CD14-positive monocyte (primary cell): ENCODE measurements around the gene VSTM2B. TPM values are rescaled to one million over a fixed set of nuclear protein-coding genes. Genes with fewer than 3 reads are reported as not detected.

Experiments
- DNase-seq, 3 donors: peaks; one replicate each; pipeline ENCODE4 v3.0.0-alpha.2; 2011 to 2022
- H2AFZ ChIP-seq: 2 replicates; pipeline ENCODE4 v1.6.0; 2012; ENCODE audit warnings: mild to moderate bottlenecking, low read depth, low read length, inconsistent platforms; ENCODE audit not compliant: insufficient read depth, poor library complexity, severe bottlenecking
- H3K27ac ChIP-seq, 2 donors: 1 replicate in 1 of 2; 2 replicates in 1 of 2; pipeline ENCODE4 v1.5.1; 2012 to 2013; ENCODE audit warnings: low read length in 2 of 2, control low read depth in 1 of 2, inconsistent platforms in 1 of 2, low read depth in 1 of 2, mild to moderate bottlenecking in 1 of 2
- H3K27me3 ChIP-seq, 2 donors: one replicate each; pipeline versions ENCODE4 v1.6.0 to v1.6.1; 2011 to 2013; ENCODE audit warnings: low read length in 2 of 2; ENCODE audit not compliant: control insufficient read depth in 2 of 2, insufficient read depth in 2 of 2
- H3K36me3 ChIP-seq, 2 donors: replicated peaks in 1 of 2; 1 replicate in 1 of 2; 2 replicates in 1 of 2; pipeline versions ENCODE4 v1.5.1 to v1.6.1; 2012 to 2013; ENCODE audit warnings: low read length in 2 of 2, control low read depth in 1 of 2, inconsistent platforms in 1 of 2, mild to moderate bottlenecking in 1 of 2; ENCODE audit not compliant: insufficient read depth in 2 of 2, control insufficient read depth in 1 of 2
- H3K4me1 ChIP-seq, 2 donors: 1 replicate in 1 of 2; 2 replicates in 1 of 2; pipeline versions ENCODE4 v1.5.1 to v1.6.1; 2012 to 2013; ENCODE audit warnings: low read length in 2 of 2, control low read depth in 1 of 2, inconsistent platforms in 1 of 2, mild to moderate bottlenecking in 1 of 2, moderate library complexity in 1 of 2; ENCODE audit not compliant: insufficient read depth in 2 of 2, control insufficient read depth in 1 of 2
- H3K4me2 ChIP-seq: replicated peaks from 2 replicates; pipeline ENCODE3; 2012; ENCODE audit warnings: low read length, moderate library complexity, mild to moderate bottlenecking; ENCODE audit not compliant: poor library complexity, severe bottlenecking; ENCODE audit errors: extremely low read depth
- H3K4me3 ChIP-seq, 3 experiments: fragments of 200-600 bp in 1 of 3; sonication (generic) in 1 of 3; replicated peaks in 1 of 3; 1 replicate in 2 of 3; 2 replicates in 1 of 3; pipeline ENCODE4 v1.5.1; 2011 to 2013; ENCODE audit warnings: low read length in 3 of 3, mild to moderate bottlenecking in 3 of 3, control low read depth in 2 of 3, low read depth in 2 of 3, inconsistent platforms in 1 of 3, moderate library complexity in 1 of 3
- H3K79me2 ChIP-seq: 2 replicates; pipeline ENCODE4 v1.6.0; 2012; ENCODE audit warnings: mild to moderate bottlenecking, control low read depth, inconsistent platforms, low read length, moderate library complexity; ENCODE audit not compliant: insufficient read depth
- H3K9ac ChIP-seq: 2 replicates; pipeline ENCODE4 v1.6.0; 2017; ENCODE audit warnings: low read length, mild to moderate bottlenecking; ENCODE audit not compliant: insufficient read depth, poor library complexity, severe bottlenecking
- H3K9me3 ChIP-seq, 2 donors: replicated peaks in 1 of 2; 1 replicate in 1 of 2; 2 replicates in 1 of 2; pipeline versions ENCODE4 v1.5.1 to v1.6.1; 2012 to 2013; ENCODE audit warnings: low read length in 2 of 2, control low read depth in 1 of 2; ENCODE audit not compliant: control insufficient read depth in 1 of 2, insufficient read depth in 1 of 2
- H4K20me1 ChIP-seq: 2 replicates; pipeline ENCODE4 v1.6.0; 2012; ENCODE audit warnings: mild to moderate bottlenecking, low read length, control low read depth, moderate library complexity; ENCODE audit not compliant: insufficient read depth
- H3K27ac Mint-ChIP-seq, 7 donors: one replicate each; pipeline ENCODE4 v1.8.0; 2020; ENCODE audit warnings: mild to moderate bottlenecking in 7 of 7, mixed read lengths in 7 of 7, moderate library complexity in 6 of 7, inconsistent platforms in 2 of 7
- H3K27me3 Mint-ChIP-seq, 3 donors: one replicate each; pipeline ENCODE4 v1.8.0; 2021 to 2022; ENCODE audit warnings: low read depth in 3 of 3, mild to moderate bottlenecking in 3 of 3, mixed read lengths in 3 of 3, moderate library complexity in 3 of 3, inconsistent platforms in 1 of 3
- H3K36me3 Mint-ChIP-seq, 2 donors: one replicate each; pipeline ENCODE4 v1.8.0; 2020; ENCODE audit warnings: mixed read lengths in 2 of 2, inconsistent platforms in 1 of 2, mild to moderate bottlenecking in 1 of 2
- H3K4me1 Mint-ChIP-seq: one replicate; pipeline ENCODE4 v1.8.0; 2020; ENCODE audit warnings: mild to moderate bottlenecking, mixed read lengths
- H3K4me3 Mint-ChIP-seq, 2 donors: one replicate each; pipeline ENCODE4 v1.8.0; 2020; ENCODE audit warnings: mild to moderate bottlenecking in 2 of 2, mixed read lengths in 2 of 2, moderate library complexity in 1 of 2
- H3K9me3 Mint-ChIP-seq, 7 donors: one replicate each; pipeline ENCODE4 v1.8.0; 2020 to 2022; ENCODE audit warnings: mixed read lengths in 7 of 7, mild to moderate bottlenecking in 6 of 7, moderate library complexity in 6 of 7, inconsistent platforms in 2 of 7
- CTCF ChIP-seq: fragments of 200-600 bp; IDR thresholded peaks from one replicate; pipeline ENCODE4 v1.8.0; 2022; ENCODE audit warnings: antibody characterized with exemption, mild to moderate bottlenecking
- WGBS: methylation state at CpG from one replicate; pipeline ENCODE4 v1.1.5; 2013; ENCODE audit warnings: missing lambda C conversion rate; ENCODE audit not compliant: insufficient coverage; 5-methylcytosine and 5-hydroxymethylcytosine counted together
- intact Hi-C, 2 donors: fragments of 100-400 bp; cut with micrococcal nuclease; formaldehyde crosslinking; loops; one replicate each; pipeline versions ENCODE4 v1.15.0 to v1.15.1; 2023
- polyA plus RNA-seq, 3 donors: library from polyadenylated mRNA; depleted of rRNA in 1 of 3; unstranded in 2 of 3; stranded (reverse) in 1 of 3; fragments of 300-500 nt in 2 of 3; fragments of >200 nt in 1 of 3; fragmentation: Illumina TruSeq in 2 of 3; gene quantifications; 1 replicate in 2 of 3; 2 replicates in 1 of 3; pipeline ENCODE4 v1.2.3, GENCODE V29; 2012 to 2021

Gene VSTM2B
- polyA plus RNA-seq, 3 donors = not detected

GRCh38 chr19:29548483-29549085 is 22.8 kb downstream of the VSTM2B start:
- H3K79me2 ChIP-seq = no peaks in the 10 kb centered on the region
- H3K9ac ChIP-seq = no peak overlapping the region
- H3K4me1 Mint-ChIP-seq = no peaks in the 10 kb centered on the region
- H3K27me3 Mint-ChIP-seq = peaks cover 2 to 10% (median 3%) of the 10 kb centered on the region in 3 donors
- no peaks in the 10 kb centered on the region for H3K27me3 ChIP-seq
- no peak overlapping the region for H2AFZ ChIP-seq
- H4K20me1 ChIP-seq = no peaks in the 10 kb centered on the region
- H3K4me3 Mint-ChIP-seq = no peak overlapping the region
- H3K9me3 Mint-ChIP-seq = peaks cover 3 to 10% (median 8%) of the 10 kb centered on the region in 7 donors
- no peak overlapping the region for H3K27ac Mint-ChIP-seq
- H3K4me3 ChIP-seq = no peak overlapping the region
- H3K9me3 ChIP-seq = peaks cover 6 to 12% of the 10 kb centered on the region in 2 donors
- no peaks in the 10 kb centered on the region for H3K36me3 ChIP-seq
- TF ChIP-seq CTCF = no peak
- intact Hi-C loops = no loop called here
- H3K4me2 ChIP-seq = no peak overlapping the region
- WGBS = 89% methylated on average over 7 of the region's 9 CpGs
- no peaks in the 10 kb centered on the region for H3K36me3 Mint-ChIP-seq
- H3K4me1 ChIP-seq = no peaks in the 10 kb centered on the region
- no peak for DNase-seq
- H3K27ac ChIP-seq = no peak overlapping the region

- Histone ChIP-seq H3K9me3 (peaks cover 6 to 12% of the 10 kb centered on the region in 2 donors), H3K9ac (no peak overlapping the region), H3K79me2 (no peaks in the 10 kb centered on the region), H3K27ac (no peak overlapping the region), H3K4me2 (no peak overlapping the region), H2AFZ (no peak overlapping the region), H3K4me1 (no peaks in the 10 kb centered on the region), H3K36me3 (no peaks in the 10 kb centered on the region), H4K20me1 (no peaks in the 10 kb centered on the region), H3K27me3 (no peaks in the 10 kb centered on the region), H3K4me3 (no peak overlapping the region)
- intact Hi-C loops = no loop called here
- H3K9me3 Mint-ChIP-seq = peaks cover 5 to 17% (median 15%) of the 10 kb centered on the region in 7 donors
- no peaks in the 10 kb centered on the region for H3K36me3 Mint-ChIP-seq
- 83% methylated on average over 4 of the region's 9 CpGs for WGBS
- no peak overlapping the region for H3K4me3 Mint-ChIP-seq
- no peak for DNase-seq
- H3K27me3 Mint-ChIP-seq = peaks cover 2 to 10% (median 3%) of the 10 kb centered on the region in 3 donors
- no peaks in the 10 kb centered on the region for H3K4me1 Mint-ChIP-seq
- no peak for TF ChIP-seq CTCF
- H3K27ac Mint-ChIP-seq = no peak overlapping the region
Measured at GRCh38 chr19:29549105-29550070, 23.6 kb downstream of the VSTM2B start.
